LNCaP clone FGC (cell line): ENCODE results near the gene COBL.

Source experiments
- DNase-seq: peaks from one replicate; pipeline ENCODE4 v3.0.0-alpha.2; 2011; ENCODE audit warnings: low read depth
- H3K4me3 ChIP-seq: 2 replicates; pipeline ENCODE4 v1.5.1; 2011; ENCODE audit warnings: mild to moderate bottlenecking, low read depth, low read length, control low read depth
- CTCF ChIP-seq: IDR thresholded peaks from 2 replicates; pipeline ENCODE4 v1.5.1; 2012; ENCODE audit warnings: mild to moderate bottlenecking; ENCODE audit not compliant: control insufficient read depth, insufficient read depth; ENCODE audit errors: extremely low read depth

The COBL gene

GRCh38 chr7:51288896-51289622 lies 27.6 kb downstream of the COBL start:
- no peak for TF ChIP-seq CTCF
- no peak overlapping the region for H3K4me3 ChIP-seq
- no peak for DNase-seq

GRCh38 chr7:51286401-51286800 lies 30.2 kb downstream of the COBL start:
- no peak for TF ChIP-seq CTCF
- DNase-seq: no peak
- no peak overlapping the region for H3K4me3 ChIP-seq

GRCh38 chr7:51280156-51280555 lies 36.5 kb downstream of the COBL start:
- no peak for TF ChIP-seq CTCF
- H3K4me3 ChIP-seq: no peak overlapping the region
- no peak for DNase-seq

GRCh38 chr7:51279391-51280023 lies 37.1 kb downstream of the COBL start:
- no peak overlapping the region for H3K4me3 ChIP-seq
- no peak for TF ChIP-seq CTCF
- DNase-seq: no peak

- no peak for DNase-seq
Measured at GRCh38 chr7:51278797-51279196, 37.8 kb downstream of the COBL start.

GRCh38 chr7:51276967-51277366 lies 39.6 kb downstream of the COBL start:
- TF ChIP-seq CTCF: no peak
- H3K4me3 ChIP-seq: no peak overlapping the region
- no peak for DNase-seq

More at GRCh38 chr7:51278797-51279196, 37.8 kb downstream of the COBL start:
- no peak for TF ChIP-seq CTCF
- no peak overlapping the region for H3K4me3 ChIP-seq

- no peak for TF ChIP-seq CTCF
- no peak overlapping the region for H3K4me3 ChIP-seq
- no peak for DNase-seq
Measured at GRCh38 chr7:51276091-51276605, 40.5 kb downstream of the COBL start.
